ENCODE data around the gene MYMX.

DNA sequence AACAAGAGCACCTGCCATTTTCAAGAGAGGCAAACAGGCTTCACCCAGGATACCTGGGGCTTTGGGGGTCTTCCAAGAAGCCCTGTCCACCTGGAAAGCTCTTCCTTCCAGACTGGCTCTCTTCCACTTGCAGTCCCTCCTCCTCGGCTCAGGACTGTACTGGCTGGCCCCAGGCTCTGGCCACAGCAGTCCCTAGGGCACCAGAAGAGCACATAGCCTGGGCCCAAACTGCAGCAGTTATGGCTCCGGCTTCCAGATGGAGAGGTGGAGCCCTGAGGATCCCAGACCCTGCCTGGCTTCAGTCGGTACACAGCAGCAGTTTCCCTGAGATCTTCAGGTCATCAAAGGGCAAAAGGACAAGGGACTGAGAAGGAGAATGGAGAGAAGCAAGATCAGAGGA lies 42.2 kb downstream of the MYMX start:
- TF ChIP-seq MAZ (IDR thresholded peaks at IDR 0.05; ENCODE audit: borderline replicate concordance, low read depth, low read length) = no peak
- no peak for TF ChIP-seq MAZ (CRISPR knock-in tag; IDR thresholded peaks at IDR 0.05; ENCODE audit: low read depth)
- no peak for TF ChIP-seq ZNF629 (CRISPR knock-in tag; conservative IDR thresholded peaks at IDR 0.05)
- no peak for TF ChIP-seq ZNF24 (IDR thresholded peaks at IDR 0.05)
- no peak for TF ChIP-seq RBM39 (IDR thresholded peaks at IDR 0.05; ENCODE audit: low read depth, low read length, poor library complexity, severe bottlenecking)
- TF ChIP-seq ZNF616 (CRISPR knock-in tag; IDR thresholded peaks at IDR 0.05; ENCODE audit: low read depth) = no peak
- TF ChIP-seq, protein P1, sequence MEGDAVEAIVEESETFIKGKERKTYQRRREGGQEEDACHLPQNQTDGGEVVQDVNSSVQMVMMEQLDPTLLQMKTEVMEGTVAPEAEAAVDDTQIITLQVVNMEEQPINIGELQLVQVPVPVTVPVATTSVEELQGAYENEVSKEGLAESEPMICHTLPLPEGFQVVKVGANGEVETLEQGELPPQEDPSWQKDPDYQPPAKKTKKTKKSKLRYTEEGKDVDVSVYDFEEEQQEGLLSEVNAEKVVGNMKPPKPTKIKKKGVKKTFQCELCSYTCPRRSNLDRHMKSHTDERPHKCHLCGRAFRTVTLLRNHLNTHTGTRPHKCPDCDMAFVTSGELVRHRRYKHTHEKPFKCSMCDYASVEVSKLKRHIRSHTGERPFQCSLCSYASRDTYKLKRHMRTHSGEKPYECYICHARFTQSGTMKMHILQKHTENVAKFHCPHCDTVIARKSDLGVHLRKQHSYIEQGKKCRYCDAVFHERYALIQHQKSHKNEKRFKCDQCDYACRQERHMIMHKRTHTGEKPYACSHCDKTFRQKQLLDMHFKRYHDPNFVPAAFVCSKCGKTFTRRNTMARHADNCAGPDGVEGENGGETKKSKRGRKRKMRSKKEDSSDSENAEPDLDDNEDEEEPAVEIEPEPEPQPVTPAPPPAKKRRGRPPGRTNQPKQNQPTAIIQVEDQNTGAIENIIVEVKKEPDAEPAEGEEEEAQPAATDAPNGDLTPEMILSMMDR (CRISPR knock-in tag; IDR thresholded peaks at IDR 0.05) = no peak
- no peak for TF ChIP-seq POLR2A (IDR thresholded peaks at IDR 0.05; ENCODE audit: insufficient read depth in 1 of 2, low read depth in 2 of 2, low read length in 2 of 2)
- TF ChIP-seq TP53 (CRISPR knock-in tag; conservative IDR thresholded peaks at IDR 0.05) = no peak
- no peak for TF ChIP-seq SP2 (CRISPR knock-in tag; IDR thresholded peaks at IDR 0.05)
